Heart right ventricle (tissue), 16 donors: Measurements from ENCODE around the gene POU2F3. TPM values are rescaled to one million over a fixed set of nuclear protein-coding genes. Genes with fewer than 3 reads are reported as not detected.

ENCODE experiments used
- ATAC-seq, 8 donors: fragments of 200-7000 bp; cut with Tn5 transposase; one replicate each; pipeline ENCODE4 v1.9.1; 2020; ENCODE audit warnings: mild to moderate bottlenecking in 8 of 8, moderate library complexity in 8 of 8, moderate number of reproducible peaks in 1 of 8
- DNase-seq, 2 donors: peaks; one replicate each; pipeline ENCODE4 v3.0.0-alpha.2; 2020
- H3K27ac ChIP-seq, 10 donors: fragments of 200-600 bp; sonication (generic) in 2 of 10; one replicate each; pipeline versions ENCODE4 v1.5.0 to v1.8.0; 2020 to 2022; ENCODE audit warnings: mild to moderate bottlenecking in 3 of 10
- H3K27me3 ChIP-seq, 7 donors: fragments of 200-600 bp; one replicate each; pipeline ENCODE4 v1.8.0; 2021 to 2022; ENCODE audit warnings: mild to moderate bottlenecking in 2 of 7
- H3K36me3 ChIP-seq, 9 donors: fragments of 200-600 bp; sonication (generic) in 1 of 9; one replicate each; pipeline versions ENCODE4 v1.5.0 to v1.8.0; 2020 to 2022; ENCODE audit warnings: mild to moderate bottlenecking in 2 of 9
- H3K4me1 ChIP-seq, 9 donors: fragments of 200-600 bp; sonication (generic) in 1 of 9; one replicate each; pipeline versions ENCODE4 v1.5.0 to v1.8.0; 2020 to 2022; ENCODE audit warnings: mild to moderate bottlenecking in 4 of 9
- H3K4me3 ChIP-seq, 10 donors: fragments of 200-600 bp; sonication (generic) in 2 of 10; one replicate each; pipeline versions ENCODE4 v1.5.0 to v1.8.0; 2020 to 2022; ENCODE audit warnings: mild to moderate bottlenecking in 7 of 10, moderate library complexity in 2 of 10
- H3K9me3 ChIP-seq, 11 donors: fragments of 200-600 bp in 10 of 11; sonication (generic) in 2 of 11; one replicate each; pipeline versions ENCODE4 v1.5.0 to v1.8.0; 2013 to 2022; ENCODE audit warnings: mild to moderate bottlenecking in 2 of 11, control low read depth in 1 of 11, moderate library complexity in 1 of 11
- WGBS, 2 donors: extraction: QIAGEN DNeasy Blood & Tissue Kit; methylation state at CpG; one replicate each; pipeline ENCODE4 v1.1.7; 2013; ENCODE audit warnings: inconsistent platforms in 1 of 2; 5-methylcytosine and 5-hydroxymethylcytosine counted together
- intact Hi-C, 10 donors: fragments of 100-400 bp; cut with DNase I; formaldehyde crosslinking; loops; one replicate each; pipeline versions ENCODE4 v1.11.1 to v1.14.2; 2022
- polyA plus RNA-seq, 2 donors: library from polyadenylated mRNA; stranded (reverse); fragments of 200-250 nt; gene quantifications; one replicate each; pipeline ENCODE4 v1.2.3, GENCODE V29; 2013
- total RNA-seq, 10 donors: library from RNA; stranded (reverse); fragmentation: NEBNext Ultra II Directional in 3 of 10; extraction: Animal tissue kit (Norgen Biotek cat#: 25700) in 3 of 10; gene quantifications; one replicate each; pipeline versions ENCODE4 v1.2.1 to v1.2.4, GENCODE V29; 2021 to 2023
- TF ChIP-seq, protein P1 (sequence below), 9 donors: fragments of 200-600 bp; sonication (generic) in 2 of 9; IDR thresholded peaks; one replicate each; pipeline versions ENCODE4 v1.5.0 to v1.8.0; 2021 to 2022; ENCODE audit warnings: antibody characterized with exemption in 9 of 9, mild to moderate bottlenecking in 5 of 9, moderate library complexity in 1 of 9
- donor health status: Arrhythmogenic right ventricular cardiomyopathy.
- donor health status: ischemic (EF 13 %, LVEDD 7.1; RV severe dilation, severe dysfunction).
- donor health status: healthy with polysubstance abuse.
- donor health status: DM: no; HTN: yes; CAD: no.
- donor health status: DM: no; HTN: no; CAD: no.
- donor health status: ischemic (EF 25% LVEDD 6.9; RV normal size, moderate dysfunction).
- donor health status: ischemic (EF 25% LVEDD 5.7; RV mildly dilated, moderate dysfunction).
- donor health status: healthy.
- donor health status: DM: yes; HTN: yes; CAD: no.
- donor health status: Ischemic cardiomyopathy.
- donor health status: ischemic (EF 35%, LVEDD 5.7; RV mildly dilated, moderate dysfunction).
- donor health status: nonischemic (EF 11% LVEDD 7.7; RV severe dilation, severe dysfunction).
- donor health status: DM: yes; HTN: yes; CAD: no.
- donor health status: PGD.
- donor health status: ischemic (EF 29% LVEDD 5.4; RV normal size, mild dysfunction).
- donor health status: nonischemic (EF 23%, LVEDD 6.1; RV moderate dilation, normal function).

Gene POU2F3
- total and polyA plus RNA-seq, 12 donors = 0.03 to 0.15 TPM; not detected in 10

DNA sequence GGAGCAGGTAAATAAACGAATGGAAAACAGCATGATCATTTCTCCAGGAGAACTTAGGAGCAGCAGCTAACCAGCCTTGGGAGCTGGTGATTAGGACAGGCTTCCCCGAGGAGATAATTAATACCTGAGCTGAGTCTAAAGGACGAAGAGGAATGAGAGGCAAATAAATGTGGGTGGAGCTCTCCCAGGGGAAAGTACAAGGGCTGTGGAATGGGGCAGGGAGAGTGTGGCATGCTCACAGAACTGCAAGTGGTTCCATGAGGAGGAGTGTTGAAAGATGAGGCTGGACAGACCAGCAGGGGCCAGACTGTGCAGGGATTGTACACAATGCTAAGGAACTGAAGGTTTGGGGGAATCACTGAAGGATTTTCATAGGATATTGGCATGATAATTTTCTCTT is 70.9 kb downstream of the POU2F3 start:
- intact Hi-C loops = no loop called here
- WGBS, 2 donors = 60 to 68% methylated on average over 3 of the region's 3 CpGs

DNA sequence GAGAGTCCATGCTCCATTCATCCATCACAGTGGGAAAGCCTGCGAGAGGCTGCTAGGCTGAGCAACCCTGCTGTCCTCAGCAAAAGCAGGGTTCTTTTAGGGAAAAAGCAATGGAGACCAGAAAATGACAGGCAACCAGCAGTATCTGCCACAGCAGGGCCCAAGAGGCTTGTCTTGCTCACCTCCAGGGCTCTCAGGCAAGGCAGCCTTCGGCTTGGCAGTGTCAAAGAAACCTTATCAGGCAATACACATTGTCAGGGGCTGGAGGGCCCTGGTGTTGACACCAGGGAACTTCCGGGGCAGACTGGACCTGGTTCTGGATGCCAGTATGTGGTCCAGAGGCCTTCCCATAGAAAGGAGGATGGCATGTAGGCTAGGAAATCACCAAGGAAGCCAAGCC is 74.9 kb downstream of the POU2F3 start:
- TF ChIP-seq, protein P1, sequence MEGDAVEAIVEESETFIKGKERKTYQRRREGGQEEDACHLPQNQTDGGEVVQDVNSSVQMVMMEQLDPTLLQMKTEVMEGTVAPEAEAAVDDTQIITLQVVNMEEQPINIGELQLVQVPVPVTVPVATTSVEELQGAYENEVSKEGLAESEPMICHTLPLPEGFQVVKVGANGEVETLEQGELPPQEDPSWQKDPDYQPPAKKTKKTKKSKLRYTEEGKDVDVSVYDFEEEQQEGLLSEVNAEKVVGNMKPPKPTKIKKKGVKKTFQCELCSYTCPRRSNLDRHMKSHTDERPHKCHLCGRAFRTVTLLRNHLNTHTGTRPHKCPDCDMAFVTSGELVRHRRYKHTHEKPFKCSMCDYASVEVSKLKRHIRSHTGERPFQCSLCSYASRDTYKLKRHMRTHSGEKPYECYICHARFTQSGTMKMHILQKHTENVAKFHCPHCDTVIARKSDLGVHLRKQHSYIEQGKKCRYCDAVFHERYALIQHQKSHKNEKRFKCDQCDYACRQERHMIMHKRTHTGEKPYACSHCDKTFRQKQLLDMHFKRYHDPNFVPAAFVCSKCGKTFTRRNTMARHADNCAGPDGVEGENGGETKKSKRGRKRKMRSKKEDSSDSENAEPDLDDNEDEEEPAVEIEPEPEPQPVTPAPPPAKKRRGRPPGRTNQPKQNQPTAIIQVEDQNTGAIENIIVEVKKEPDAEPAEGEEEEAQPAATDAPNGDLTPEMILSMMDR (IDR thresholded peaks at IDR 0.05) = no peak
- intact Hi-C loops = no loop called here
- H3K4me3 ChIP-seq = no peak overlapping the region
- H3K4me1 ChIP-seq = peaks cover 8 to 38% (median 13%) of the 10 kb centered on the region in 9 donors
- H3K27ac ChIP-seq = peak overlapping the region in 3 of 10 donors; percentile 30 to 41 (median 32)
- DNase-seq (no peak), ATAC-seq (peak in 1 of 8 donors; percentile 6)
- H3K27me3 ChIP-seq = peaks cover 0 to 16% (median 0%) of the 10 kb centered on the region in 7 donors
- WGBS, 2 donors = 51 to 65% methylated on average over 3 of the region's 3 CpGs
- no peaks in the 10 kb centered on the region for H3K36me3 ChIP-seq
- no peaks in the 10 kb centered on the region for H3K9me3 ChIP-seq

More for the DNA sequence above, 70.9 kb downstream of the POU2F3 start:
- ATAC-seq (no peak), DNase-seq (no peak)
- no peak overlapping the region for H3K27ac ChIP-seq
- no peaks in the 10 kb centered on the region for H3K9me3 ChIP-seq
- no peak overlapping the region for H3K4me3 ChIP-seq
- H3K27me3 ChIP-seq = peaks cover 0 to 8% (median 0%) of the 10 kb centered on the region in 7 donors
- H3K36me3 ChIP-seq = no peaks in the 10 kb centered on the region
- peaks cover 0 to 16% (median 4%) of the 10 kb centered on the region in 9 donors for H3K4me1 ChIP-seq
- TF ChIP-seq, protein P1 (IDR thresholded peaks at IDR 0.05) = no peak

DNA sequence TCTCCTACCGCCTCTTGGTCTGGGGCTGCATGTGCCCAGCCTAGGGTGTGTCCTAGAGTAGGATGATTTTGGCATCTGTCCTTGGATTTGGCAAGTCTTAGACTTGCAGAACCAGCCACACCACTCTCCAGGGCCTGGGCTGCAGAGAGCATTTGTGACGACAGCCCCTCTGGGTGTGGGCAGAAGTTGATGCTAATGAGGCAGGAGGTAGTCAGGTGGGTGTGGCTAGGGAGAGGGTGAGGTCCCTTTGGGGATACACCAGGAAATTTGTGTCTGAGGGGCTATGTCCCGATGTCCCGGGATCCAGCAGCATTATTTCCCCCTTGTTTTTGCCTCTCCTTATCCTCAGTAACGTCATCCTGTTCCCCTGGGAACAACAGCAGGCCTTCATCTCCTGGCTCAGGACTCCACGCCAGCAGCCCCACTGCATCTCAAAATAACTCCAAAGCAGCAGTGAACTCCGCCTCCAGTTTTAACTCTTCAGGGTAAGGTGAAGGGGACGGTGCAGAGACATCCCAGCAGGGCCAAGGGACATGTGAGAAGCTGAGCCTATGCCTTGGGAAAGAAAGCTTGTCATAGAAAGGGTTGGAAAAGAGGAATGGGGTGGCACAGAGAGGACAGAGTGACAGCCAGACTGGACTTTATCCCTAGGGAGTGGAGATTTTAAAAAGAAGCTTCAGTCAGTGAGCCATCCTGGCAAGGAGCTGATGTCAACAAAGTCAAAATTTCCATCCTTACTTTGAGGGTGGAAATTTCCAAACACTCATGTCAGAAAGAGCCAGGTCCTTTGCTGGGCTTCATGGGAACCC is 77.1 kb downstream of the POU2F3 start:
- no peaks in the 10 kb centered on the region for H3K36me3 ChIP-seq
- intact Hi-C loops = no loop called here
- no peak overlapping the region for H3K4me3 ChIP-seq
- H3K4me1 ChIP-seq = peaks cover 8 to 38% (median 13%) of the 10 kb centered on the region in 9 donors
- ATAC-seq (peak; percentile 76 to 89 (median 87)), DNase-seq (peak; percentile 57 to 85)
- H3K27ac ChIP-seq = peak overlapping the region in 9 of 10 donors; percentile 32 to 81 (median 67)
- WGBS, 2 donors = 5 to 13% methylated on average over 8 of the region's 8 CpGs
- TF ChIP-seq, protein P1 (IDR thresholded peaks at IDR 0.05) = no peak
- peaks cover 0 to 13% (median 0%) of the 10 kb centered on the region in 7 donors for H3K27me3 ChIP-seq
- H3K9me3 ChIP-seq = no peaks in the 10 kb centered on the region

DNA sequence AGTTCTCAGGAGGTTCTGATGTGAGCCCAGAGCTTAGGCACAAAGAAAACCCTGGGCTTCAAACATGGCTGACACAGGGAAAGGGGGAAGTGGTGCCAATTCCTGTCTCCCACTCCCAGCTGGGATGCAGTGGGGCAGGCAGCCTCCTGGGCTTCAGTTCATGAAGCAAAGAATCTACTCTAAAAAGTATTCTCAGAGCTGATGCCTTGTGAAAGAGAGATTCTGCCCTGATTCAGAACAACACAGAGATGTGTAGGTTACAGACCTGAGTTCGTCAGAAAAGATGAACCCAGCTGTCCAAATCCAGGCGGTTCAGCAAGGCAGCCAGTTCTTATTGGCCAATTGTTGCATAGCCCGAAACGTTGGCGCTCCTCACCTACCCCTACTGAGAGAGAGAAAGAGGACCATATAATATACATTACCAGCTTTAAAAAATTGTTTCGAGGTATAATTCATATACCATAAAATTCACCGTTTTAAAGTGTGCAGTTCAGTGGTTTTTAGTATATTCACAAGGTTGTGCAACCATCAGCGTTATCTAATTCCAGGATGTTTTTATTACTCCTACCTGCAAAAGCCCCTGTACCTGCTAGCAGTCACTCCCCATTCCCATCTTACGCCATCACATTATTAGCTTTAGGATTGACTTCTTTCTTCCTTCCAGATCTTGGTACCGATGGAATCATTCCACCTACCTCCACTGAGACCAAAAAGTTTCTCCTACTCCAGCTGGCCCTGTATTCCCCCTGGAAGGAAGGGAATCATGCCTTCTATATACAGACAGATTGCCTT is 77.9 kb downstream of the POU2F3 start:
- intact Hi-C loops = no loop called here
- 83 to 87% methylated on average over 10 of the region's 10 CpGs for WGBS, 2 donors

More for the DNA sequence above, 77.9 kb downstream of the POU2F3 start:
- Histone ChIP-seq H3K27me3 (peaks cover 0 to 21% (median 0%) of the 10 kb centered on the region in 7 donors), H3K4me1 (peaks cover 8 to 38% (median 13%) of the 10 kb centered on the region in 9 donors), H3K4me3 (no peak overlapping the region), H3K27ac (peak overlapping the region in 8 of 10 donors; percentile 32 to 81 (median 69)), H3K9me3 (no peaks in the 10 kb centered on the region), H3K36me3 (no peaks in the 10 kb centered on the region)
- ATAC-seq (peak in 1 of 8 donors; percentile 2), DNase-seq (no peak)
- TF ChIP-seq, protein P1 (IDR thresholded peaks at IDR 0.05) = no peak
